Activated CD8-positive, alpha-beta T cell treated with anti-CD3 and anti-CD28 coated beads for 36 hours (primary cell): ENCODE data around the gene IFNL4. TPM values are rescaled to one million over a fixed set of nuclear protein-coding genes. Genes with fewer than 3 reads are reported as not detected.

Experiments
- ATAC-seq: fragments of 200-7000 bp; cut with Tn5 transposase; one replicate; pipeline ENCODE4 v1.10.0; 2021; ENCODE audit warnings: mild to moderate bottlenecking, moderate library complexity
- CTCF ChIA-PET: fragments of 350-600 bp; sonication (Branson Sonifier 250); formaldehyde crosslinking; loops from one replicate; lab custom pipeline; 2021; ENCODE audit warnings: antibody characterized with exemption; lab: Charles Lee
- POLR2A ChIA-PET: fragments of 350-600 bp; sonication (Branson Sonifier 250); formaldehyde crosslinking; loops from one replicate; lab custom pipeline; 2021; ENCODE audit warnings: antibody characterized with exemption; lab: Charles Lee
- DNase-seq: peaks from one replicate; pipeline ENCODE4 v3.0.0-alpha.2; 2020
- H3K27ac Mint-ChIP-seq: one replicate; pipeline ENCODE4 v1.8.0; 2021; ENCODE audit warnings: mild to moderate bottlenecking, mixed read lengths
- H3K27me3 Mint-ChIP-seq: one replicate; pipeline ENCODE4 v1.8.0; 2021; ENCODE audit warnings: mixed read lengths
- H3K36me3 Mint-ChIP-seq: one replicate; pipeline ENCODE4 v1.8.0; 2021; ENCODE audit warnings: low read depth, mixed read lengths
- H3K4me1 Mint-ChIP-seq: one replicate; pipeline ENCODE4 v1.8.0; 2021; ENCODE audit warnings: low read depth, mixed read lengths
- H3K4me3 Mint-ChIP-seq: one replicate; pipeline ENCODE4 v1.8.0; 2021; ENCODE audit warnings: mild to moderate bottlenecking, moderate library complexity, mixed read lengths
- H3K9me3 Mint-ChIP-seq: one replicate; pipeline ENCODE4 v1.8.0; 2021; ENCODE audit warnings: mixed read lengths
- CTCF ChIP-seq: fragments of 200-600 bp; IDR thresholded peaks from one replicate; pipeline ENCODE4 v1.8.0; 2022; ENCODE audit warnings: antibody characterized with exemption, mild to moderate bottlenecking
- intact Hi-C: fragments of 100-400 bp; cut with micrococcal nuclease; formaldehyde crosslinking; loops from one replicate; pipeline ENCODE4 v1.10.0; 2022
- total RNA-seq, 2 experiments: library from RNA; stranded (reverse); gene quantifications; one replicate each; pipeline ENCODE4 v1.2.3, GENCODE V29; 2021

The IFNL4 gene
- total RNA-seq, 2 experiments from 2014 or later = not detected

GRCh38 chr19:39238209-39238608 lies 10.4 kb downstream of the IFNL4 start:
- DNase-seq (no peak), ATAC-seq (no peak)
- Mint-ChIP-seq H3K27me3 (no peaks in the 10 kb centered on the region), H3K4me3 (peak overlapping the region; percentile 68), H3K4me1 (peaks cover 29% of the 10 kb centered on the region), H3K9me3 (no peaks in the 10 kb centered on the region), H3K27ac (peak overlapping the region; percentile 85), H3K36me3 (no peaks in the 10 kb centered on the region)
- CTCF ChIA-PET = interaction anchor here (1.0 kb wide), 1 partner anchor 89 kb away, joined by 3 read pairs; no protein-coding TSS in a partner anchor
- TF ChIP-seq CTCF = no peak
- POLR2A ChIA-PET = interaction anchor here (0.7 to 2.1 kb wide), 6 partner anchors 9 to 469 kb away, joined by 3 to 5 read pairs (median 3); partner anchors contain the start of genes GMFG and RPS16
- intact Hi-C loops = no loop called here

GRCh38 chr19:39237200-39238184 lies 11.2 kb downstream of the IFNL4 start:
- peak overlapping the region; percentile 68 for H3K4me3 Mint-ChIP-seq

DNA sequence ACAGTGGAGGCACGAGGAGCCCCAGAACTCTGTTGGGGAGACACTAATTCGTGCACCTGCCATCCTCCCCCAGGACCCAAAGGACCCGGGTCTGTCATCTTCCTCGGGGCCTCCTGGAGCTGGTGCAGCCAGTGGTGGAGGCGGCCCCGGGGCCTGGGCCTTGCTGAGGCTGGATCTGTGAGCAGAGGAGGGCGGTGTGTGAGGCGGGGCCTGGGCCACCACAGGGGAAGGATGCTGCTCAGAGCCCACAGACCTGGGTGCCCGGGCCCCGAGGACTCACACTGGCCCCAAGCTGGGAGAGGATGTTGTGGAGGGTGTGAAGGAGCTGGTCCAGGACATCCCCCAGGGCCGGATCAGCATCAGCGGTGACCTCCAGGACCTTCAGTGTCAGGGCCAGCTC lies 12.1 kb downstream of the IFNL4 start:
- peak overlapping the region; percentile 68 for H3K4me3 Mint-ChIP-seq
- ChIA-PET CTCF (no interaction called here), POLR2A (interaction anchor here (0.8 kb wide), 1 partner anchor 184 kb away, joined by 3 read pairs; no protein-coding TSS in a partner anchor)
- intact Hi-C loops = no loop called here
- H3K4me1 Mint-ChIP-seq = peaks cover 29% of the 10 kb centered on the region
- no peaks in the 10 kb centered on the region for H3K36me3 Mint-ChIP-seq
- peak overlapping the region; percentile 85 for H3K27ac Mint-ChIP-seq
- no peak for TF ChIP-seq CTCF
- H3K27me3 Mint-ChIP-seq = no peaks in the 10 kb centered on the region
- DNase-seq = peak; percentile 77
- no peaks in the 10 kb centered on the region for H3K9me3 Mint-ChIP-seq
- peak; percentile 91 for ATAC-seq

More at GRCh38 chr19:39237200-39238184, 11.2 kb downstream of the IFNL4 start:
- intact Hi-C loops = no loop called here
- CTCF ChIA-PET = no interaction called here
- Mint-ChIP-seq H3K27me3 (no peaks in the 10 kb centered on the region), H3K9me3 (no peaks in the 10 kb centered on the region), H3K36me3 (no peaks in the 10 kb centered on the region), H3K4me1 (peaks cover 29% of the 10 kb centered on the region), H3K27ac (peak overlapping the region; percentile 85)
- POLR2A ChIA-PET = interaction anchor here (0.7 to 2.1 kb wide), 5 partner anchors 10 to 470 kb away, joined by 3 to 5 read pairs (median 3); partner anchors contain the start of genes GMFG and RPS16
- no peak for TF ChIP-seq CTCF
- DNase-seq (peak; percentile 65), ATAC-seq (peak; percentile 69)

DNA sequence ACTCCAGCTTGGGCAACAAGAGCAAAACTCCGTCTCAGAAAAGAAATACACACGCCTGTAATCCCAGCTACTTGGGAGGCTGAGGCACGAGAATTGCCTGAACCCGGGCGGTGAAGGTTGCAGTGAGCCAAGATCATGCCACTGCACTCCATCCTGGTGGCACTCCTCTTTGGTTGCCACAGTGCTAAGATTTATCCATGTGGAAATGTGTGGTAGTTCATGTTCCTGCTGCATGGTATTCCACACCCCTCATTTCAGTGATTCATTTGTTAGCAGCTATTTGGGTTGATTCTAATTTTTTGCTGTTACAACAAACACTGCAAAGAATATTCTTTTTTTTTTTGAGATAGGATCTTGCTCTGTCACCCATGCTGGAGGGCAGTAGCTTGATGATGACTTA lies 15.9 kb downstream of the IFNL4 start:
- TF ChIP-seq CTCF = no peak
- Mint-ChIP-seq H3K27ac (no peak overlapping the region), H3K4me3 (no peak overlapping the region), H3K9me3 (no peaks in the 10 kb centered on the region), H3K36me3 (no peaks in the 10 kb centered on the region), H3K4me1 (peaks cover 18% of the 10 kb centered on the region), H3K27me3 (no peaks in the 10 kb centered on the region)
- ChIA-PET CTCF (interaction anchor here (0.6 kb wide), 1 partner anchor 110 kb away, joined by 3 read pairs; no protein-coding TSS in a partner anchor), POLR2A (no interaction called here)
- no peak for ATAC-seq
- DNase-seq = no peak
- intact Hi-C loops = no loop called here
